GM10248 (cell line): ENCODE data around the gene MYLK.

ENCODE experiments used
- CTCF ChIA-PET: fragments of 300-600 bp; sonication (Branson Sonifier 250); formaldehyde crosslinking; extraction: SDS; loops from one replicate; lab custom pipeline; 2021; ENCODE audit warnings: antibody characterized with exemption; lab: Yijun Ruan, JAX
- POLR2A ChIA-PET: fragments of 350-650 bp; sonication (Branson Sonifier 250); formaldehyde crosslinking; extraction: SDS; loops from one replicate; lab custom pipeline; 2020; ENCODE audit warnings: antibody characterized with exemption; lab: Yijun Ruan, JAX
- DNase-seq: peaks from one replicate; pipeline ENCODE4 v3.0.0; 2012; ENCODE audit errors: extremely low spot score
- TF ChIP-seq, protein P1 (sequence below): IDR thresholded peaks from 2 replicates; pipeline ENCODE4 v1.5.1; 2012; ENCODE audit warnings: mild to moderate bottlenecking, low read depth; ENCODE audit errors: extremely low read depth, missing control alignments, control extremely low read depth

Gene MYLK

DNA sequence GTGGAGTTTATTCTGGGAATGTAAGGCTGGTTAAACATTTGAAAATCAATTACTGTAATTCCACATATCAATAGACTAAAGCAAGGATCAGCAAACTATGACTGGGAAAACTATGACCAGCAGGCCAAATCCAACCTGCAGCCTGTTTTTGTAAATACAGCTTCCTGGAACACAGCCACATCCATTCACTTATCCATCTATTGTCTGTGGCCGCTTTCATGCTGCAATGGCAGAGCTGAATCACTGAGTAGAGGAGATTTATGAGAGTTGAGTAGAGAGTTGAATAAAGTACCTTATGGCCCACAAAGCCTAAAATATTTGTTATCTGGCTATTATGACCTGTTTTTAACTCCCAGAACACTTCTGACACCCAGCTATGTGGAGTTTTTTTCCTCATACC, 12.2 kb downstream of the MYLK start:
- DNase-seq, result no peak
- TF ChIP-seq, protein P1, sequence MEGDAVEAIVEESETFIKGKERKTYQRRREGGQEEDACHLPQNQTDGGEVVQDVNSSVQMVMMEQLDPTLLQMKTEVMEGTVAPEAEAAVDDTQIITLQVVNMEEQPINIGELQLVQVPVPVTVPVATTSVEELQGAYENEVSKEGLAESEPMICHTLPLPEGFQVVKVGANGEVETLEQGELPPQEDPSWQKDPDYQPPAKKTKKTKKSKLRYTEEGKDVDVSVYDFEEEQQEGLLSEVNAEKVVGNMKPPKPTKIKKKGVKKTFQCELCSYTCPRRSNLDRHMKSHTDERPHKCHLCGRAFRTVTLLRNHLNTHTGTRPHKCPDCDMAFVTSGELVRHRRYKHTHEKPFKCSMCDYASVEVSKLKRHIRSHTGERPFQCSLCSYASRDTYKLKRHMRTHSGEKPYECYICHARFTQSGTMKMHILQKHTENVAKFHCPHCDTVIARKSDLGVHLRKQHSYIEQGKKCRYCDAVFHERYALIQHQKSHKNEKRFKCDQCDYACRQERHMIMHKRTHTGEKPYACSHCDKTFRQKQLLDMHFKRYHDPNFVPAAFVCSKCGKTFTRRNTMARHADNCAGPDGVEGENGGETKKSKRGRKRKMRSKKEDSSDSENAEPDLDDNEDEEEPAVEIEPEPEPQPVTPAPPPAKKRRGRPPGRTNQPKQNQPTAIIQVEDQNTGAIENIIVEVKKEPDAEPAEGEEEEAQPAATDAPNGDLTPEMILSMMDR, result no peak
- ChIA-PET CTCF (interaction anchor here (1.6 kb wide), 1 partner anchor 9 kb away, joined by 3 read pairs; no protein-coding TSS in a partner anchor), POLR2A (no interaction called here)

DNA sequence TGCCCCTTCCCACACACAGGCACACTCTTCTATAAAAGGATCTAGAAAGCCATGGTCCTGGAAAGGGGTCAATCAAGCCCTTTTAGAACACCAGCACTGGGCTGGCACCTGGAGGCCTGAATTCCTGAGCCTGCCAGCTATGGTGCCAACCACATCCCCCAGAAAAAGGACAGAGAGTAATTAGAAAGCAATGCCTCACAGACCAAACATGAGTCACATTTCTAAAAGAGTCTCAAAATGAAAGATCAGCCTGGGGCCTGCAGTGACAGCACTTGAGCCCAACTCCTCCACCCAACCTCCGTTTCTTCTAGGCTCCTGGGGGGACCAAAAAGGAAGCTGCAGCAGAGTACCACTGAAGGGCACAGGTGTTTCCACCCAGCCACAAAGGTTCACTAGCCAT, 14.1 kb downstream of the MYLK start:
- no peak for DNase-seq
- ChIA-PET CTCF (interaction anchor here (1.0 to 1.3 kb wide), 2 partner anchors 8 to 9 kb away, joined by 3 to 4 read pairs; no protein-coding TSS in a partner anchor), POLR2A (no interaction called here)
- TF ChIP-seq, protein P1, result no peak

DNA sequence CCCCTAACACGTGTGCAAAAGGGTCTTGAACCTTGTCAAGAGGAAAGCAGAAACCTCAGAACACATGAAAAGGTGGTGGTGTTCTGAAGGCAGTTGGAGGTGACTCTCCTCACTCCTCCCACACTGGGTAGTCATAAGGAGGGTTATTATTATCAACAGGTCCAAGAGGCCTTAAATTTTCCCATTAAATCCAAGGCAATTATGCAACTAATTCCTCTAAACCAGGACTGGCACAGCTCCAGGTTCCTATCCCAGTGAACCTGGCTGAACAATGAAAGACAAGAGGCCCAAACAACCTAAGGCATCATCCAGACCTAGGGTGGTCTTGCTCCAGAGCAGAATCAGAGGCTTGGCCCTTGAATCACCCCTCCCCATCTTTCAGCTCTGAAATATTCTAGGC, 15.0 kb downstream of the MYLK start:
- no peak for DNase-seq
- ChIA-PET POLR2A (no interaction called here), CTCF (no interaction called here)
- TF ChIP-seq, protein P1, result no peak

DNA sequence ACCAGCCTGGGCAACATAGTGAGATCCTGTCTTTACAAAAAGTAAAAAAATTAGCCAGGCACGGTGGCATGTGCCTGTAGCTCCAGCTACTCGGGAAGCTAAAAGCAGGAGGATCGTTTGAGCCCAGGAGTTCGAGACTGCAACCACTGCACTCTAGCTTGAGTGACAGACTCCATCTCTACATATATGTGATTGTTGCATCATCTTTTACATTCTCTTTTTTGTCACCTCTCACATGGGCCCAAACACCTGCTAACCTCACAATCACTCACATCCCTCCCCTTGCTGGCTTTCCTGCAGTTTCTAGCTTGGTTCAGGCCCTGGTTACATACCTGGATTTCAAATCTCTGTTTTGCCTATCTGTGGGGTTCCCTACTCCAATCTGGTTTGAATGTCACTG, 19.4 kb downstream of the MYLK start:
- DNase-seq, result no peak
- ChIA-PET POLR2A (no interaction called here), CTCF (interaction anchor here (1.2 kb wide), 1 partner anchor 10 kb away, joined by 3 read pairs; no protein-coding TSS in a partner anchor)
- TF ChIP-seq, protein P1, result no peak

DNA sequence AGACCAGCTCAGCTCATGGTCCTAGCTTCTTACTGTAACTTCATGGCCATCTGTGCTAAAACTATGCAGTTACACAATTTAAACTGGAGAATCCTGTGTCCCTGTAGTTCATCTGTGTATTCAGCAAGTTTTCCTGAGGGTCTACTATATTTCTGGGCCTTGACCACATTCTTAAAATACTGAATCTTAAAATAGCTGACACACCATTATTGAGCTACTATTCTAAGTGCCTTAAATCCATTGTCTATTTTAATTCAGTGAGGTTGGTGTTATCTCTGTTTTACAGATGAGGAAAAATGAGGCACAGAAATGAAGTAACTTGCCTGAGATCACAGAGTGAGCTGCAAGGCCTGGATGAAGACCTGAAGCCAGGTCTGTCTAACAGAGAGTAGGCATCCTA, 22.0 kb downstream of the MYLK start:
- CTCF ChIA-PET, result interaction anchor here (1.0 to 1.3 kb wide), 2 partner anchors 8 to 220 kb away, joined by 3 read pairs; no protein-coding TSS in a partner anchor
- POLR2A ChIA-PET, result interaction anchor here (0.6 kb wide), 1 partner anchor 37 kb away, joined by 3 read pairs; no protein-coding TSS in a partner anchor
- no peak for DNase-seq
- TF ChIP-seq, protein P1, result no peak

DNA sequence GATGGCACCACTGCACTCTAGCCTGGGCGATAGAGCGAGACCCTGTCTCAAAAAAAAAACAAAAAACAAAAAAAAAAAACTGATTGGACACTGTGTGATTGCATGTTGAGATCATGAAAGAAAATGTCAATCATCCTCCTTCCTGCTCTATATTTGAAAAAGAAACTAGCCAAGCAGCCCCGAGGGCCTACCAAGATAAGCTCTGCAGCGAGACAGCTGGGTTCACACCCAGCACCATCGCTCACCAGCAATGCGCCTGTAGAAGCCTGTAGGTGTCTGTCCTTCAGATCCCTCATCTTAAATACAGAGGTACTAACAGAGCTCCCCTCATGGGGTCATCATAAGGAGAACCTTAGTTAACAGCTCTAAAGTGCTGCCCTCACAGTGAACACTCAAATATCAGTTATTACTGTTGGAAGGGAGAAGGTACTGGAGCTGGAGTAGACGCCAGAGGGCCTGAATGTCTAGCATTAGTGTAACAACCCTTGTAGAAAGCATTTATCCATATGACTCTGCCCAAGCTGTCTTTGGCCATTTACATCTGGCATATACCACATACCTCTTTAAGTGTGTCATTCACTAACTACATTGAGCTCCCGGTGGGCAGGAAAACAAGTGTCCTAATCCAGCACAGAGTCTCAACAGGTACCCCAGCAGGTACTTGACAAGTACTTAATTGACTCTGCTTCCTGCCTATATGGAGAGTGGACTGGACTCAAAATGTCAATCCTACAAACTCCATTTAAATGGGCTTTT, 22.9 kb downstream of the MYLK start:
- CTCF ChIA-PET, result interaction anchor here (1.3 kb wide), 1 partner anchor 9 kb away, joined by 3 read pairs; no protein-coding TSS in a partner anchor
- no peak for DNase-seq
- POLR2A ChIA-PET, result no interaction called here
- TF ChIP-seq, protein P1, result no peak
